ENCODE data around the gene OOSP2. TPM values are rescaled to one million over a fixed set of nuclear protein-coding genes. Genes with fewer than 3 reads are reported as not detected.

Gene OOSP2
- total RNA-seq (2021) (not detected in 2 replicates), Bru-seq, nascent RNA (not detected), BruChase-seq, experiment 1, labeled RNA remaining after a 2-hour chase (not detected), BruChase-seq, experiment 2, labeled RNA remaining after a 6-hour chase (not detected)
- long read RNA-seq = 0 reads

- intact Hi-C loops (cut with micrococcal nuclease; ENCODE audit: unreplicated experiment) = no loop called here
- Histone ChIP-seq H3K36me3 (ENCODE audit: insufficient read depth, low read length, poor library complexity, severe bottlenecking) (no peaks in the 10 kb centered on the region), H3K4me1 (ENCODE audit: insufficient read depth, low read length, poor library complexity, severe bottlenecking) (no peaks in the 10 kb centered on the region), H3K27ac (ENCODE audit: low read depth, low read length, poor library complexity, severe bottlenecking) (no peak within 1 kb of the TSS), H3K4me3 (ENCODE audit: low read depth, low read length, poor library complexity, severe bottlenecking) (no peak within 1 kb of the TSS), H3K9me3 (ENCODE audit: low read depth, low read length, poor library complexity, severe bottlenecking) (no peaks in the 10 kb centered on the region), H3K27me3 (replicated peaks; ENCODE audit: insufficient read depth, low read depth, low read length, poor library complexity) (peaks cover 51% of the 10 kb centered on the region)
- DNase-seq (ENCODE audit: low spot score) = no peak
- no TSS peak for BruUV-seq (replicated peaks)
- TF ChIP-seq EZH2 (IDR thresholded peaks at IDR 0.05; ENCODE audit: borderline replicate concordance, low read depth, low read length, poor library complexity, severe bottlenecking) (no peak), CTCF (conservative IDR thresholded peaks at IDR 0.05; ENCODE audit: low read depth, low read length) (no peak)
- ChIA-PET POLR2A (ENCODE audit: low non-redundant PET) (no interaction called here), CTCF (no interaction called here)
Observed at GRCh38 chr11:60040109-60040508, at the start of gene OOSP2. OOSP2 (plus strand) TSS chr11:60040409; CDS start chr11:60040460, 51 bp downstream.

- no peaks in the 10 kb centered on the region for H3K36me3 ChIP-seq (ENCODE audit: insufficient read depth, low read length, poor library complexity, severe bottlenecking)
- ChIA-PET POLR2A (ENCODE audit: low non-redundant PET) (no interaction called here), CTCF (no interaction called here)
- no peaks in the 10 kb centered on the region for H3K27me3 ChIP-seq (replicated peaks; ENCODE audit: insufficient read depth, low read depth, low read length, poor library complexity)
- H3K4me3 ChIP-seq (ENCODE audit: low read depth, low read length, poor library complexity, severe bottlenecking) = no peak overlapping the region
- BruUV-seq (replicated peaks) = no TSS peak
- intact Hi-C loops (cut with micrococcal nuclease; ENCODE audit: unreplicated experiment) = no loop called here
- DNase-seq (ENCODE audit: low spot score) = no peak
- TF ChIP-seq CTCF (conservative IDR thresholded peaks at IDR 0.05; ENCODE audit: low read depth, low read length) = no peak
- TF ChIP-seq EZH2 (IDR thresholded peaks at IDR 0.05; ENCODE audit: borderline replicate concordance, low read depth, low read length, poor library complexity, severe bottlenecking) = no peak
- no peaks in the 10 kb centered on the region for H3K9me3 ChIP-seq (ENCODE audit: low read depth, low read length, poor library complexity, severe bottlenecking)
- H3K4me1 ChIP-seq (ENCODE audit: insufficient read depth, low read length, poor library complexity, severe bottlenecking) = no peaks in the 10 kb centered on the region
- H3K27ac ChIP-seq (ENCODE audit: low read depth, low read length, poor library complexity, severe bottlenecking) = no peak overlapping the region
Observed at GRCh38 chr11:59990421-59990820, 49.8 kb upstream of the OOSP2 start.

- Histone ChIP-seq H3K27me3 (replicated peaks; ENCODE audit: insufficient read depth, low read depth, low read length, poor library complexity) (no peaks in the 10 kb centered on the region), H3K4me1 (ENCODE audit: insufficient read depth, low read length, poor library complexity, severe bottlenecking) (no peaks in the 10 kb centered on the region), H3K4me3 (ENCODE audit: low read depth, low read length, poor library complexity, severe bottlenecking) (no peak overlapping the region), H3K36me3 (ENCODE audit: insufficient read depth, low read length, poor library complexity, severe bottlenecking) (no peaks in the 10 kb centered on the region), H3K9me3 (ENCODE audit: low read depth, low read length, poor library complexity, severe bottlenecking) (no peaks in the 10 kb centered on the region), H3K27ac (ENCODE audit: low read depth, low read length, poor library complexity, severe bottlenecking) (no peak overlapping the region)
- ChIA-PET CTCF (no interaction called here), POLR2A (ENCODE audit: low non-redundant PET) (no interaction called here)
- intact Hi-C loops (cut with micrococcal nuclease; ENCODE audit: unreplicated experiment) = no loop called here
- BruUV-seq (replicated peaks) = no TSS peak
- TF ChIP-seq CTCF (conservative IDR thresholded peaks at IDR 0.05; ENCODE audit: low read depth, low read length) (no peak), EZH2 (IDR thresholded peaks at IDR 0.05; ENCODE audit: borderline replicate concordance, low read depth, low read length, poor library complexity, severe bottlenecking) (no peak)
- DNase-seq (ENCODE audit: low spot score) = no peak
Observed at GRCh38 chr11:59992425-59992824, 47.8 kb upstream of the OOSP2 start.
